GM19438 (cell line): Measurements from ENCODE around the gene CD2AP.
A peak's percentile ranks its signal among the peaks of the same experiment; 100 is the strongest.
"Not testable (repeated sequence)": the region's sequence is repeated elsewhere in the genome, so short reads cannot be mapped to it uniquely, and the experiment has no call there.

Experiments
- ATAC-seq: cut with Tn5 transposase; IDR thresholded peaks from one replicate; pipeline ENCODE4 v1.9.1; 2021; ENCODE audit warnings: low read depth; ENCODE audit not compliant: unreplicated experiment

CD2AP gene

GRCh38 chr6:47457370-47457769, 20.2 kb upstream of the CD2AP start:
- ATAC-seq, result no peak

GRCh38 chr6:47464052-47464451, 13.5 kb upstream of the CD2AP start:
- no peak for ATAC-seq

GRCh38 chr6:47465117-47465516, 12.5 kb upstream of the CD2AP start:
- no peak for ATAC-seq

GRCh38 chr6:47471911-47472310, 5.7 kb upstream of the CD2AP start:
- no peak for ATAC-seq

- no peak for ATAC-seq
Observed at GRCh38 chr6:47473791-47474346, 3.7 kb upstream of the CD2AP start.

- ATAC-seq, result no peak
Observed at GRCh38 chr6:47475319-47475816, 2.2 kb upstream of the CD2AP start.

GRCh38 chr6:47476781-47477496, 650 bp upstream of the CD2AP start:
- no peak for ATAC-seq

- ATAC-seq, result peak; percentile 35
Observed at GRCh38 chr6:47478233-47479139, 897 bp downstream of the CD2AP start.

- ATAC-seq, result no peak
Observed at GRCh38 chr6:47479140-47479508, 1.5 kb downstream of the CD2AP start.

GRCh38 chr6:47479874-47480273, 2.3 kb downstream of the CD2AP start:
- ATAC-seq, result no peak

- ATAC-seq, result not testable (repeated sequence)
Observed at GRCh38 chr6:47481213-47481612, 3.6 kb downstream of the CD2AP start.

- ATAC-seq, result no peak
Observed at GRCh38 chr6:47481806-47482205, 4.2 kb downstream of the CD2AP start.

GRCh38 chr6:47483516-47483852, 5.9 kb downstream of the CD2AP start:
- ATAC-seq, result peak; percentile 31

GRCh38 chr6:47483853-47484546, 6.4 kb downstream of the CD2AP start:
- ATAC-seq, result peak; percentile 55

- ATAC-seq, result no peak
Observed at GRCh38 chr6:47484616-47485015, 7.0 kb downstream of the CD2AP start.

GRCh38 chr6:47485083-47485482, 7.5 kb downstream of the CD2AP start:
- no peak for ATAC-seq

- no peak for ATAC-seq
Observed at GRCh38 chr6:47485491-47486135, 8.0 kb downstream of the CD2AP start.

- ATAC-seq, result no peak
Observed at GRCh38 chr6:47489995-47490394, 12.4 kb downstream of the CD2AP start.

GRCh38 chr6:47490676-47491075, 13.1 kb downstream of the CD2AP start:
- ATAC-seq, result no peak

GRCh38 chr6:47492355-47492754, 14.8 kb downstream of the CD2AP start:
- ATAC-seq, result no peak
